ENCODE data around the gene CYP2U1. TPM values are rescaled to one million over a fixed set of nuclear protein-coding genes. Genes with fewer than 3 reads are reported as not detected.
A peak's percentile ranks its signal among the peaks of the same experiment; 100 is the strongest.

CYP2U1 gene
- total RNA-seq, 1 donor, result 27.1 TPM

DNA sequence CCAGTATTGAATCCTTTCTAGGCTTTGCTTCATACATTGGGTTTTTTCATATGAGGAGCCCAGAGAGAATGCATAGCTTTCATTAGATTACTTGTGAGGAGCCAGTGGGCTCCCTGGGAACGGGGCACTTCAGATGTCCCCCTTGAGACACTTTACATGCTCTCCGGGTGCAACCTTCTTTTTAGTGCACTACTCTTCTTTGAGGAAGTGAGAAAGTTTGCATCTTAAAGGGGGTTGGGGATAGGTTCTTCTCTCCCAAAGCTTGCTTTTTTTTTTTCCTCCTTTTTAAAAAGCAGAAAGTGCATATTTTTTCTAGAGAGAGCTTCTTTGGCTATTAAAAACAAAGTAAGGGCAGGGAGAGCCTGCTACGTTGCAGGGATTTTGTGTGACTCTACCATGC is 62.6 kb downstream of the CYP2U1 start:
- no peak for DNase-seq (ENCODE audit: insufficient read length, low spot score, missing footprints)
- H2AFZ ChIP-seq (ENCODE audit: low read length), result no peak overlapping the region
- H3K9me3 ChIP-seq (ENCODE audit: low read depth, low read length), result no peaks in the 10 kb centered on the region
- no peak overlapping the region for H3K4me3 ChIP-seq (ENCODE audit: insufficient read depth, low read length)
- H3K27me3 ChIP-seq (ENCODE audit: insufficient read depth, low read length), result no peaks in the 10 kb centered on the region
- peaks cover 64% of the 10 kb centered on the region for H3K79me2 ChIP-seq (ENCODE audit: insufficient read depth, low read length)
- H3K4me1 ChIP-seq (ENCODE audit: insufficient read depth, low read length), result peaks cover 36% of the 10 kb centered on the region
- H3K36me3 ChIP-seq (ENCODE audit: insufficient read depth, low read length), result no peaks in the 10 kb centered on the region
- H4K20me1 ChIP-seq (ENCODE audit: insufficient read depth, low read length), result no peaks in the 10 kb centered on the region
- TF ChIP-seq CTCF (IDR thresholded peaks at IDR 0.05; ENCODE audit: extremely low read depth, low read depth, low read length), result no peak
- no peak overlapping the region for H3K27ac ChIP-seq (ENCODE audit: low read depth, low read length)
- no peak overlapping the region for H3K4me2 ChIP-seq (ENCODE audit: insufficient read depth, low read length)

DNA sequence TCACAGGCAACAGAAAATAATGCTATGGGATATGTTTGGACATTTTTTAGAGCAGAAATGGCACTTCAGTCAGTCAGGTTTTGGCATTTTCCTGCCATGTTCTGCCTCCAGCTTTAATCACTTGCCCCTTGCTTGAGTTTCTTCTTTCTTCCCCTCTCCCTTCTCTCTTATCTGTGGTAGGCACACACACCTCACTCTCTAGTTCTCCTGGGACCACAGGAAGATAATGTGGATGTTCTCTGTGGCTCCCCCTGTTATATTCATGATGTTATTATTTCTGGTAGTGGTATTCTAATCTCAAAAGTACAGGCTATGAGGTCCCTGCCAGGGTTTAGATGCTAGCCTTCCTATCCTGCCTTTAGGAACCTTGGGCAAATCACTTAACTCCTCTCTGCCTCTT is 63.5 kb downstream of the CYP2U1 start:
- TF ChIP-seq CTCF (IDR thresholded peaks at IDR 0.05; ENCODE audit: extremely low read depth, low read depth, low read length), result no peak
- DNase-seq (ENCODE audit: insufficient read length, low spot score, missing footprints), result no peak

GRCh38 chr4:107996949-107997788 is 65.8 kb downstream of the CYP2U1 start:
- Histone ChIP-seq H4K20me1 (ENCODE audit: insufficient read depth, low read length) (no peaks in the 10 kb centered on the region), H3K27me3 (ENCODE audit: insufficient read depth, low read length) (no peaks in the 10 kb centered on the region), H3K4me1 (ENCODE audit: insufficient read depth, low read length) (peaks cover 23% of the 10 kb centered on the region), H3K79me2 (ENCODE audit: insufficient read depth, low read length) (peaks cover 50% of the 10 kb centered on the region), H3K9me3 (ENCODE audit: low read depth, low read length) (no peaks in the 10 kb centered on the region), H3K27ac (ENCODE audit: low read depth, low read length) (peak overlapping the region; percentile 82), H2AFZ (ENCODE audit: low read length) (peak overlapping the region; percentile 31), H3K4me3 (ENCODE audit: insufficient read depth, low read length) (no peak overlapping the region), H3K4me2 (ENCODE audit: insufficient read depth, low read length) (peak overlapping the region; percentile 43), H3K36me3 (ENCODE audit: insufficient read depth, low read length) (no peaks in the 10 kb centered on the region)
- no peak for TF ChIP-seq CTCF (IDR thresholded peaks at IDR 0.05; ENCODE audit: extremely low read depth, low read depth, low read length)
- peak; percentile 73 for DNase-seq (ENCODE audit: insufficient read length, low spot score, missing footprints)

More for the DNA sequence above, 63.5 kb downstream of the CYP2U1 start:
- no peak overlapping the region for H3K27ac ChIP-seq (ENCODE audit: low read depth, low read length)
- peaks cover 32% of the 10 kb centered on the region for H3K4me1 ChIP-seq (ENCODE audit: insufficient read depth, low read length)
- H2AFZ ChIP-seq (ENCODE audit: low read length), result no peak overlapping the region
- peaks cover 65% of the 10 kb centered on the region for H3K79me2 ChIP-seq (ENCODE audit: insufficient read depth, low read length)
- no peak overlapping the region for H3K4me2 ChIP-seq (ENCODE audit: insufficient read depth, low read length)
- no peaks in the 10 kb centered on the region for H4K20me1 ChIP-seq (ENCODE audit: insufficient read depth, low read length)
- H3K9me3 ChIP-seq (ENCODE audit: low read depth, low read length), result no peaks in the 10 kb centered on the region
- H3K27me3 ChIP-seq (ENCODE audit: insufficient read depth, low read length), result no peaks in the 10 kb centered on the region
- H3K4me3 ChIP-seq (ENCODE audit: insufficient read depth, low read length), result no peak overlapping the region
- H3K36me3 ChIP-seq (ENCODE audit: insufficient read depth, low read length), result no peaks in the 10 kb centered on the region

DNA sequence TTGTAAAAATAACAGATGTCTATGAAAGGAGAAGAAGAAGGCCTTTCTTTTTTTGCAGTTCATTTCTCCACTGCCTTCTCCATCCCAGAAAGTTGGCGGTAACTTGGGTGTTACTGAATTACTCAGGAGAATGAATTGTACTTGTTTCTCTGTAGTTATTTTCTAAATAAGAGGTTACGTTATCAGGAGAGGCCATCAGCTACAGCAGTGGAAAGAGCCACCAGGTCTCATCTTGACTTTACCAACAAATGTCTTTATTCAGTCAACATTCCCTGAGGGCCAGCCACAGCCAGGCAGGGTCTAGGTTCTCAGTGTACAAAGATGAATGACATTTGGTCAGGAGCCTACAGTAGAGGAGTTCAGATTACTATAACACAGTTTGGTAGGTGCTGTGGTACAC is 66.4 kb downstream of the CYP2U1 start:
- peak overlapping the region; percentile 43 for H3K4me2 ChIP-seq (ENCODE audit: insufficient read depth, low read length)
- peaks cover 22% of the 10 kb centered on the region for H3K4me1 ChIP-seq (ENCODE audit: insufficient read depth, low read length)
- no peak overlapping the region for H2AFZ ChIP-seq (ENCODE audit: low read length)

More for the DNA sequence above, 66.4 kb downstream of the CYP2U1 start:
- DNase-seq (ENCODE audit: insufficient read length, low spot score, missing footprints), result no peak
- Histone ChIP-seq H3K4me3 (ENCODE audit: insufficient read depth, low read length) (no peak overlapping the region), H3K9me3 (ENCODE audit: low read depth, low read length) (no peaks in the 10 kb centered on the region), H3K79me2 (ENCODE audit: insufficient read depth, low read length) (peaks cover 44% of the 10 kb centered on the region), H3K27me3 (ENCODE audit: insufficient read depth, low read length) (no peaks in the 10 kb centered on the region), H4K20me1 (ENCODE audit: insufficient read depth, low read length) (no peaks in the 10 kb centered on the region), H3K27ac (ENCODE audit: low read depth, low read length) (peak overlapping the region; percentile 82), H3K36me3 (ENCODE audit: insufficient read depth, low read length) (no peaks in the 10 kb centered on the region)
- no peak for TF ChIP-seq CTCF (IDR thresholded peaks at IDR 0.05; ENCODE audit: extremely low read depth, low read depth, low read length)

All from osteoblast (primary cell).